Motor neuron (in vitro differentiated cells): ENCODE measurements around the gene ZNF407. TPM values are rescaled to one million over a fixed set of nuclear protein-coding genes. Genes with fewer than 3 reads are reported as not detected.

ENCODE experiments used
- ATAC-seq, 8 experiments: fragments of 200-7000 bp; cut with Tn5 transposase; replicated peaks in 6 of 8; 2 replicates each; pipeline ENCODE4 v1.8.0; 2021; ENCODE audit warnings: mild to moderate bottlenecking in 8 of 8, moderate library complexity in 8 of 8
- H3K27ac ChIP-seq, 2 donors: fragments of 250-450 bp; sonication (Bioruptor Pico); 2 replicates each; pipeline ENCODE4 v1.9.0; 2021; ENCODE audit warnings: antibody characterized with exemption in 2 of 2, mild to moderate bottlenecking in 2 of 2, moderate library complexity in 1 of 2
- H3K4me1 ChIP-seq, 2 donors: fragments of 250-450 bp; sonication (Bioruptor Pico); replicated peaks in 1 of 2; 2 replicates each; pipeline ENCODE4 v1.6.1; 2021; ENCODE audit warnings: antibody characterized with exemption in 2 of 2, mild to moderate bottlenecking in 2 of 2, moderate library complexity in 1 of 2
- H3K4me3 ChIP-seq, 5 donors: fragments of 250-450 bp; sonication (Bioruptor Pico); 2 replicates each; pipeline ENCODE4 v1.9.0; 2021; ENCODE audit warnings: antibody characterized with exemption in 5 of 5, mild to moderate bottlenecking in 5 of 5, moderate library complexity in 4 of 5
- WGBS, 10 experiments: fragments of 450-650 bp; shearing (Covaris generic); methylation state at CpG; one replicate each; pipeline ENCODE4 v1.0.0; 2022; 5-methylcytosine and 5-hydroxymethylcytosine counted together
- in situ Hi-C, 9 experiments: fragments of 400-800 bp; cut with MboI; loops; one replicate each; pipeline ENCODE4 v1.15.0; 2021; ENCODE audit warnings: low sequenced_read_pairs in 9 of 9, low pct_unique_long_range_greater_than_20kb in 2 of 9; ENCODE audit not compliant: unreplicated experiment in 9 of 9
- total RNA-seq, 8 experiments: library from RNA; unstranded; fragments of 300-600 nt; gene quantifications; 2 replicates each; pipeline versions ENCODE4 v1.2.3 to v1.2.4, GENCODE V29; 2022

ZNF407 gene
- total RNA-seq, 8 experiments from 2014 or later: 7.9 to 23.6 (median 11.6) TPM

GRCh38 chr18:75025573-75025972, 427.9 kb downstream of the ZNF407 start:
- in situ Hi-C loops: no loop called here
- Histone ChIP-seq H3K4me1 (no peaks in the 10 kb centered on the region), H3K4me3 (no peak overlapping the region), H3K27ac (no peak overlapping the region)
- no peak for ATAC-seq
- WGBS, 10 experiments: 76 to 100% (median 100%) methylated on average over 1 to 2 of the region's 2 CpGs; no CpG with 5 or more reads in 5 of the 10 experiments

- no peak for ATAC-seq
- H3K4me3 ChIP-seq: no peak overlapping the region
- H3K27ac ChIP-seq: no peak overlapping the region
- H3K4me1 ChIP-seq: no peaks in the 10 kb centered on the region
- in situ Hi-C loops: no loop called here
- 60 to 100% (median 100%) methylated on average over 2 to 12 of the region's 16 CpGs; no CpG with 5 or more reads in 1 of the 10 experiments for WGBS, 10 experiments
These were observed 431.8 kb downstream of the ZNF407 start for GRCh38 chr18:75029481-75029880.

- Histone ChIP-seq H3K27ac (no peak overlapping the region), H3K4me3 (no peak overlapping the region), H3K4me1 (peaks cover 0 to 16% of the 10 kb centered on the region in 2 donors)
- ATAC-seq: no peak
- 89 to 100% (median 96%) methylated on average over 1 to 11 of the region's 11 CpGs; no CpG with 5 or more reads in 1 of the 10 experiments for WGBS, 10 experiments
- in situ Hi-C loops: loop anchor here in 1 of 9 experiments (10.0 kb wide), 1 partner anchor 57 kb away; no protein-coding TSS in a partner anchor
These were observed 434.1 kb downstream of the ZNF407 start for GRCh38 chr18:75031717-75032317.

- in situ Hi-C loops: loop anchor here in 1 of 9 experiments (10.0 kb wide), 1 partner anchor 59 kb away; no protein-coding TSS in a partner anchor
- ATAC-seq: no peak
- 89 to 100% (median 93%) methylated on average over 2 to 7 of the region's 7 CpGs; no CpG with 5 or more reads in 1 of the 10 experiments for WGBS, 10 experiments
These were observed 435.8 kb downstream of the ZNF407 start for GRCh38 chr18:75033516-75033915.

GRCh38 chr18:75034937-75035336, 437.3 kb downstream of the ZNF407 start:
- in situ Hi-C loops: loop anchor here in 1 of 9 experiments (10.0 kb wide), 1 partner anchor 60 kb away; no protein-coding TSS in a partner anchor
- Histone ChIP-seq H3K4me1 (peaks cover 7 to 32% of the 10 kb centered on the region in 2 donors), H3K27ac (no peak overlapping the region), H3K4me3 (no peak overlapping the region)
- no peak for ATAC-seq
- WGBS, 10 experiments: 63 to 100% (median 86%) methylated on average over 1 to 3 of the region's 3 CpGs

More at GRCh38 chr18:75033516-75033915, 435.8 kb downstream of the ZNF407 start:
- no peak overlapping the region for H3K4me3 ChIP-seq
- peaks cover 7 to 32% of the 10 kb centered on the region in 2 donors for H3K4me1 ChIP-seq
- no peak overlapping the region for H3K27ac ChIP-seq

- Histone ChIP-seq H3K4me3 (no peak overlapping the region), H3K27ac (no peak overlapping the region), H3K4me1 (peaks cover 7 to 32% of the 10 kb centered on the region in 2 donors)
- in situ Hi-C loops: loop anchor here in 1 of 9 experiments (10.0 kb wide), 1 partner anchor 61 kb away; no protein-coding TSS in a partner anchor
- WGBS, 10 experiments: 69 to 100% (median 83%) methylated on average over 1 to 3 of the region's 3 CpGs; no CpG with 5 or more reads in 2 of the 10 experiments
- peak in 6 of 8 experiments; percentile 23 to 81 (median 76) for ATAC-seq
These were observed 438.3 kb downstream of the ZNF407 start for GRCh38 chr18:75035928-75036327.

- in situ Hi-C loops: loop anchor here in 1 of 9 experiments (10.0 kb wide), 1 partner anchor 62 kb away; no protein-coding TSS in a partner anchor
- Histone ChIP-seq H3K4me1 (peaks cover 7 to 32% of the 10 kb centered on the region in 2 donors), H3K4me3 (no peak overlapping the region), H3K27ac (no peak overlapping the region)
- WGBS, 10 experiments: 57 to 100% (median 88%) methylated on average over 1 to 18 of the region's 18 CpGs
- ATAC-seq: peak in 6 of 8 experiments; percentile 39 to 67 (median 54)
These were observed 439.4 kb downstream of the ZNF407 start for GRCh38 chr18:75036917-75037688.

- H3K27ac ChIP-seq: no peak overlapping the region
- H3K4me3 ChIP-seq: no peak overlapping the region
- WGBS, 10 experiments: 67 to 100% (median 83%) methylated on average over 1 to 3 of the region's 3 CpGs; no CpG with 5 or more reads in 4 of the 10 experiments
- in situ Hi-C loops: loop anchor here in 1 of 9 experiments (10.0 kb wide), 1 partner anchor 63 kb away; no protein-coding TSS in a partner anchor
- ATAC-seq: peak in 1 of 8 experiments; percentile 7
- H3K4me1 ChIP-seq: peaks cover 7 to 32% of the 10 kb centered on the region in 2 donors
These were observed 440.0 kb downstream of the ZNF407 start for GRCh38 chr18:75037689-75037955.

- 80 to 100% (median 87%) methylated on average over 1 to 8 of the region's 8 CpGs; no CpG with 5 or more reads in 2 of the 10 experiments for WGBS, 10 experiments
- H3K4me3 ChIP-seq: no peak overlapping the region
- H3K27ac ChIP-seq: no peak overlapping the region
- peak in 2 of 8 experiments; percentile 28 to 63 for ATAC-seq
- in situ Hi-C loops: no loop called here
- peaks cover 10 to 32% of the 10 kb centered on the region in 2 donors for H3K4me1 ChIP-seq
These were observed 443.9 kb downstream of the ZNF407 start for GRCh38 chr18:75041586-75041985.

GRCh38 chr18:75043478-75043877, 445.8 kb downstream of the ZNF407 start:
- in situ Hi-C loops: no loop called here
- no peak overlapping the region for H3K27ac ChIP-seq
- H3K4me3 ChIP-seq: no peak overlapping the region
- 83 to 100% (median 96%) methylated on average over 1 to 4 of the region's 4 CpGs; no CpG with 5 or more reads in 1 of the 10 experiments for WGBS, 10 experiments
- no peak for ATAC-seq
- H3K4me1 ChIP-seq: peaks cover 15 to 32% of the 10 kb centered on the region in 2 donors

- in situ Hi-C loops: no loop called here
- Histone ChIP-seq H3K4me1 (peaks cover 15 to 32% of the 10 kb centered on the region in 2 donors), H3K27ac (no peak overlapping the region), H3K4me3 (no peak overlapping the region)
- WGBS, 10 experiments: 87 to 100% (median 96%) methylated on average over 2 to 9 of the region's 9 CpGs
- ATAC-seq: no peak
These were observed 446.6 kb downstream of the ZNF407 start for GRCh38 chr18:75044296-75044695.

GRCh38 chr18:75044791-75045190, 447.1 kb downstream of the ZNF407 start:
- Histone ChIP-seq H3K27ac (no peak overlapping the region), H3K4me1 (peaks cover 15 to 32% of the 10 kb centered on the region in 2 donors), H3K4me3 (no peak overlapping the region)
- in situ Hi-C loops: no loop called here
- WGBS, 10 experiments: 33 to 100% (median 86%) methylated on average over 1 to 3 of the region's 5 CpGs; no CpG with 5 or more reads in 5 of the 10 experiments
- ATAC-seq: no peak

GRCh38 chr18:75045272-75045671, 447.6 kb downstream of the ZNF407 start:
- in situ Hi-C loops: no loop called here
- Histone ChIP-seq H3K4me3 (no peak overlapping the region), H3K27ac (no peak overlapping the region), H3K4me1 (peaks cover 15 to 32% of the 10 kb centered on the region in 2 donors)
- peak in 3 of 8 experiments; percentile 39 to 79 (median 63) for ATAC-seq
- 20 to 92% (median 63%) methylated on average over 2 to 4 of the region's 4 CpGs for WGBS, 10 experiments
